GM21390 (cell line): ENCODE data around the gene GJC1.

Experiments
- ATAC-seq: cut with Tn5 transposase; IDR thresholded peaks from one replicate; pipeline ENCODE4 v1.9.1; 2021; ENCODE audit not compliant: unreplicated experiment

GJC1 gene

DNA sequence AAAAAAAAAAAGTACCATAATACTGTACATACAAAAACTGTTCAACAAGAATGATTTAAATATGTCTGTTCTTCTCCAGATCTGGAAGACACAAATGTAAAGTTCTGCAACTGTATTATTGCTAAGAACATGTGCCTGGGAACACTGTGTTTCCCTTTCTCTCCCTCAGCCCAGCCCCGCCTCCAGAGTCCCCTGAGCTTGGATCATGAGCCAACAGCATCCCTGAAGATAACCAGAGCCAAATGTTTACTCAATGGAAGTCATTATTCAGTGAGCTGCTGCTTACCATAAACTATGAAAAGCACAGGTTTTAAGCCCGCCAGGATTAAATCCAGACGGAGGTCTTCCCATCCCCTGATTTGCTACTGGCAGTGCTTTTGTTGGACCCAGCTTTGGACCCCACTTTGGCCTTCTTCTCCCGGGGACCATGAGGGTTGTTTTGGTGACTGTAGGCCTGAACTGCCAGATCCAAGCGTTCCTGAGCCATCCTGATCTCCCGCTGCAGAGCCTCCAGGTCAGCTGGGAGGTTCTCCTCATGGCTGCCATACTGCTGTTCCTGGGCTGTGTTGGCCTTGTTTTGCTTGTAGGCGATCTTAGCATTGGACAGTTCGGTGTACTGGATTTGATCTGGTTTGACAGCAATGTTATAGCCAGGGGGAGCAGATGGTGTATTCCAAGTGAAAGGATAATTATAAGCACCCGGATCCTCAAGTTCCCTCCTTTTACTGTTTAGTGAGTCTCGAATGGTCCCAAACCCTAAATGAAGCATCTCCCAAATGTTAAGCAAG, 25.6 kb downstream of the GJC1 start:
- no peak for ATAC-seq

DNA sequence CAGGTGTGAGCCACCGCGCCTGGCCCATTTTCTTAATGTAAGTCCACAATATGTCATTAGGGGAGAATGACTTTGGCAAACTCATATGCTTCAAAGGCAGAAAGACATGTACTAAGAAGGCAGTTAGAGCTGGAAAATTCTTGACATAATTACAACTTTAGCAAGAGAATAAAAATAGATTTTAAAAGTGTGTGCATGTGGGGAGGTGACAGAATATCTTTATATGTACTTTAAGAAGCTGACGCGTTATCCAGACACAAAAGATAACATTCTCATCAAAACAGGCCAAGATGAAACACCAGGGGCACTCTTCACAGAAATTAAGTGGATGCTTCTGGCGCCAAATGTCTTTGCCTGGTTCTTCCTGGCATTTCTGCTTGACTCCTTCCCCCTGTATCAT, 28.2 kb downstream of the GJC1 start:
- no peak for ATAC-seq

DNA sequence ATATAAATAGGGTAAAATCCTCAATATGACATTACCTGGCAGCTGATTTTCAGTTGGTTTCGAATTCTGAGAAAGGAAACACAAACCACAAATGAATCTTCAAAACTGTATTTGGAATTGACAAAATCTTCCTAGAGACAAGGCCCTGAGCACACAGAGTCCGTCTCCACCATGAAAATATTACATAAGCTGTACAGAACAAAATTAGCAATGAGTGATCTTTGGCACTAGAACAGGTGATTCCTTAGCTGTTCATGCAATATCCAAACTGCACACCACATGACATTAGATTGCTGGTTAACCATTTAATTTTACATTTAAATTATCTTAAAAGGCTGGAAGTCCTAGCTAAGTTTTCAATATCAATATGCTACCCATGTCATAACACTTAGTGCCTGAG, 31.7 kb downstream of the GJC1 start:
- ATAC-seq, result no peak

DNA sequence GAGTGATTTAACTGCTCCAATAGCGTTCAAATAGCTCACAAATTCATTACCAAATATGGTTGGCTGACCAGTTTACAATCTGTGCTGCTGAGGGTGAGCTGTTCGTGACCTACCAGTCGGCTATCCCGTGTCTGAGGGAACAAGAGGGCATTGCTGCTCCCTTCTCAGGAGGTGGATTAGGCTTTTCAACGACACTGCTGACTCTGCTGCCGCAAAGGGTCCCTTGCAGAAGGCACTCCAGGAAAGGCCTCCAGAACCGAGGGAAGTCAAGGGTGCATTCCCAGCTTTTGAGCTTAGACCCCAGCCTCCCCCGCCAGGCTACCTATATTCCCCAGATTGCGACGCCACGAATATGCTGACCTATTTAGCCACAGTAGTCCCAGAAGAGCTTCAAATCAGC, 32.3 kb downstream of the GJC1 start:
- ATAC-seq, result no peak

DNA sequence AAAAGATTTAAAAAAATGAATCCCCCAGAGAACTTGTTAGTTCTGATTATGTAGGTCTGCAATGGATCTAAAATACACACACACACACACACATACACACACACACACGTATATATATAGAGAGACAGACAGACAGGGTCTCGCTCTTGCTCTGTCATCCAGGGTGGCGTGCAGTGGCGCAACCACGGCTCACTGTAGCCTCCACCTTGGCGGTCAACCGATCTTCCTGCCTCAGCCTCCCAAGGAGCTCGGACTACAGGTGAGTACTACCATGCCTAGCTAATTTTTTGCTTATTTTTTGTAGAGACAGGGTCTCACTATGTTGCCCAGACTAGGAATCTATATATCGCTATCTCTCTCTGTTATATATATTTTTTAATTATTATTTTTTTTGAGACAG, 33.4 kb downstream of the GJC1 start:
- no peak for ATAC-seq

DNA sequence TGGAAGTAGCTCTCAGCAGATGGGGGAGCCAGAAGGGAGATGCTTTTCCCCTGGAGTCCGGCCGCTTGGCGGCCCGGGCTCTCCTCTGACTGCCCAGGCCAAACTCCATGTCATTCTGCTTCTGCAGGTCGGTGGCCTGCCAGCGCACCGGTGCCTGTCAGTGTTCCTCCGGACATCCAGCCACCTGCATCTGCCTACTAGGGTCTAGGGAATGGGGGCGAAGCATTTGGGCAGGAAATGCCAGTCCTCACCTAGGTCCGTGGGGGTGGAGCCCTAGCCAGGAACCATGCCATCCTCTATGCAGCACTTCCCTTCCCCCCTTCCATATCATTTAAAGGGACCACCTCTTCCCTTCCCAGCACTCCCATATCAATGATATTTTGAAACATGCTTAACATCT, 34.2 kb downstream of the GJC1 start:
- no peak for ATAC-seq

DNA sequence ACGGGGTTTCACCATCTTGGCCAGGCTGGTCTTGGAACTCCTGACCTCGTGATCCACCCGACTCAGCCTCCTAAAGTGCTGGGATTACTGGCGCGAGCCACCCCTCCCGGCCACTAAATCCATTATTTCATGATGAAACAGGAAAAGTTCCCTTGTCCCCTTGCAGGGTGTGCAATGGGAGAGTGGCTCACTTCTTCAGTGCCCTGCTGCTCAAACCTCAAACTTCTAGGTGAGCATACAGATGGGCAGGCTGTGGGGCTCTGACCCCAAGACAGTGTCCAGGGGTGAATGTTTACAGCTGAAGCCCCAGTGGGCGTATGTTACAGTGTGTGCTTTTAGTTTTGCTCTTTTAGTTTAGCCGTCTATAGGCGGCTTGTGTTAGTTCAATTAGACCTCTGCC, 34.7 kb downstream of the GJC1 start:
- ATAC-seq, result no peak

DNA sequence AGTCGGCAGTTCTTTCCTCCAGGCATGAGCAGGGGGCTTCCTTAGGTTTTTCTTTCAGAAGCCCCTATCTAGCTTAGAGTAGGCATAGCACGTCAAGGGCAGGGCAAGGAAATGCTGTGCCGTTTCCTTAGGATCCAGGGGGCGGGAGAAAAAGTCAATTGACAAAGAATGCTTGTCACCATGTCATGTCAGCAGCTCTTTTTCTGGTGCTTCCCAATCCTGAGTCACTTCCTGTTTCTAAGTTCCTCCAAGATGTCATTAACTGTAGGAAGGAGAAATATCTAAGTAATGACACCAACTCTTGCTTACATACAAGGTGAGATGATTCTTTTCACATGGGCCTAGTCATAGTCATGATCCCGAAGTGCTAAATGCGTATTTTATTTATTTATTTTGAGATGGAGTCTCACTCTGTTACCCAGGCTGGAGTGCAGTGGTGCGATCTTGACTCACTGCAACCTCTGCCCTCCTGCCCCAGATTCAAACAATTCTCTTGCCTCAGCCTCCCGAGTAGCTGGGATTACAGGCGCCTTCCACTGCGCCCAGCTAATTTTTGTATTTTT, 35.2 kb downstream of the GJC1 start:
- ATAC-seq, result no peak

DNA sequence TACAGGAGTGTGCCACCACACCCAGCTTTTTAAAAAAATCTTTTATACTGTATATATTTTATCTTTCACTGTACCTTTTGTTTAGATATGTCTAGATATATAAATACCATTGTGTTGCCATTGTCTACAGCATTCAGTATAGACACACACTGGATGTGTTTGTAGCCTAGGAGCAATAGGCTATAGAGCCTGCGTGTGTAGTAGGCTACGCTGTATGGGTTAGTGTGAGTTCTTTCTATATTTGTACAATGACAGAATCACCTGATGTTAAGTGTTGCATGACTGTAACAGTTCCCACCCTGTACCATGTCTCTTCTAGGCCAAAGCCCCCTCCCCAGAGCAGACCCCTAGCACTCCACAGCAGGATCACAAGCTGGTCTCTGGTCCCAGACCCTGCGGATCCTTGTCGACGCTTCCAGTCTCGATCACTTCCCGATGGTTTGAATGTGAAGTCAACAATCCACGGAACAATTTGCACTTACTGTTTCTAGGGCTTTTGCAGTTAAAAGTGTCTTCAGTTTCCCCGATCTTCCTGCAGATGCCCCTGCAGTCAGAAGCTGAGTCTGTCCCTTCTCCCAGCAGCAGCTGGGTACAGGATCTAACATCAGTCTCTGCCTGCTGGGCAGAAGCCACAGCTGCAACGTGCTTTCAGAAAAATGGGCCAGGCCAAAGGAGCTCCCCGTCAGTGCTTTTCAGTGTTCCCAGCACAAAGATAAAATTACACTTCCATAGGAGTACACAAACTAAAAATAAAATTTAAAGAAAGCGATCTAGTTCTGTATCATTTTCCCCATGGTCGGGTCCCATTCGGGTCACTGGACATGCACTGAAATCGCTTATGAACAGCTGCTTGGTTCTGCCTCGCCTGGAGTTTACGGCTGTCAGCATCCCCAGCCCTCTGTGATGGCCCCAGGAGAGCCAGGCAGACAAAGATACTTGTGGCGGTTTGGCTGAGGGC, 35.9 kb downstream of the GJC1 start:
- ATAC-seq, result no peak

DNA sequence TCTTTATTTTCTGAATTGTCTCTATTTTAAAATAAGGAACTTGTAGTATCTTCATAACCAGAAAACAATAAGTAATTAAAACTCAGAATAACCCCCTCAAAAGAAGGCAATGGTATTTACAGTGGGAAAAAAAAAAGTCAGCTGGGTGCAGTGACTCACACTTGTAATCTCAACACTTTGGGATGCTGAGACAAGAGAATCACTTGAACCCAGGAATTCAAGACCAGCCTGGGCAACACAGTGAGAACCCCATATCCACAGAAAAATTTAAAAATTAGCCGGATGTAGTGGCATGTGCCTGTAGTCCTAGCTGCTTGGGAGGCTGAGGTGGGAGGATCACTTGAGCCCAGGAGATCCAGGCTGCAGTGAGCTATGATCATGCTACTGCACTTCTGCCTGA, 37.8 kb downstream of the GJC1 start:
- no peak for ATAC-seq

DNA sequence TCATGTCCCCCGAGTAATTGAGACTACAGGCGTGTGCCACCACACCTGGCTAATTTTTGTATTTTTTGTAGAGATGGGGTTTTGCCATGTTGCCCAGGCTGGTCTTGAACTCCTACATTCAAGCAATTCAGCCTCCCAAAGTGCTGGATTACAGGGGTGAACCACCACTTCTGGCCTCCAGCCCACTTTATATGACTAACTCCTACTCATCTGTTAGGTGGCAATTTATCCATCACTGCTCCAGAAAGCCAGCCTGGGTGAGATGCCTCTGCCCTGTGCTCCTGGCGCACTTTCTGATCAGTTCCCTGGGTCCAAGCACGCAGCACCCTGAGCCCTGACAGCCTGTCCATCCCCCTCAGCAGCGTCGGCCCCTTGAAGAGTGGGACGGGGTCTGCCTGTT, 41.9 kb downstream of the GJC1 start:
- ATAC-seq, result no peak

DNA sequence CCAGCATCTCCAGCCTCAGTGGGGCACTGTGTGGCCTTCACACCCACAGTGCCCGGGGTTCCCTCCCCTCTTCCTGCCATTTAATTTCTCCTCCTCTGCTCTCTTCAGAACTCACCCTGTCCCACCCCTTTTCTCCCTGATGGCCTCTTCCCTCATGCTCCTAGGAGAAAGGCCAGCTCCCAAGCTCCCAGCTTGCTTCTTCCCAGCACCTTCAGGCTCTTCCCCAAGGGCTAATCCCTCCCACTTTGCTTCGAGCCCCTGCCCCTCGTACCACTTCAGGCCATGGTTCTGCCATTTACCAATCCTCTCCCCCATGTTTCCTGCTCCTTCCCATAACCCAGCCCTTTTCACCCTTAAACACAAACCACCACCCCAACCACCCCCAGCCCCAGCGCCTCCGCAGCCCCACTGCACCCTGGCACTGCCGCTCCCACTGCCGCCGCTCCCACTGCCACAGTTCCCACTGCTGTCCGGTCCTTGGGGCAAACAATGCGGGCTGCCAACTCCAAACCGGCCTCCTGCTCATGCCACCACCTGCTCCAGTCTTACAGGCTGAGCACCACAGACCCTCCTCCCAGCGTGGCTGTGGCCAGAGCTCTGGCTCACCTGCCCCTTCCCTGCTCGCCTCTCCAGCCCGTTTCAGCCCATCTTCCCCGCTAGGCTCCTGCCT, 42.7 kb downstream of the GJC1 start:
- ATAC-seq, result no peak

DNA sequence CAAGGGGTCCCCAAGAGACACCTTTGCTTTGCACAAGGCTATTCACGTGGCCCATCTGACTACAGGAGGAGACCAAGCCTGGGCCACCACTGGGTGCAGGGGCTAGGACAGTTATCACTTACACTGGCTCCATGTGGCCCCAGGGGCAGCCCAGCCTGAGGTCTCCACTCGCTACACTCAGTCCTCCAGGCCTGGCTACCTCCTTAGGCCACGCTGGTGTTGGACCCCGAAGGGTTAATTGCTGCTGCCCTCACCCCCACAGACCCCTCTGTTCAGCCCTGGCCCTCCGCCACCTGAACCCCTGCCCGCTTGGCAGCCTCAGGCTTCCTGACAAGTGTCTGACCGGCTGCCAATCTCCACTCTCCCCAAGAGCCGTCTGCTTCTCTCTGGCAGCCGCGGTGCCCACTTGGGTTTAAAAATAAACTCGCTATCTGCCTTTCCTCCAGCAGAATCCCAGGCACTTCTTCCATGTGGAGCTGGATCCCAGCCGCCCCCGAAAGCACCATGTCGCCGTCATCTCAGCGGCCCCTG, 43.5 kb downstream of the GJC1 start:
- ATAC-seq, result no peak

DNA sequence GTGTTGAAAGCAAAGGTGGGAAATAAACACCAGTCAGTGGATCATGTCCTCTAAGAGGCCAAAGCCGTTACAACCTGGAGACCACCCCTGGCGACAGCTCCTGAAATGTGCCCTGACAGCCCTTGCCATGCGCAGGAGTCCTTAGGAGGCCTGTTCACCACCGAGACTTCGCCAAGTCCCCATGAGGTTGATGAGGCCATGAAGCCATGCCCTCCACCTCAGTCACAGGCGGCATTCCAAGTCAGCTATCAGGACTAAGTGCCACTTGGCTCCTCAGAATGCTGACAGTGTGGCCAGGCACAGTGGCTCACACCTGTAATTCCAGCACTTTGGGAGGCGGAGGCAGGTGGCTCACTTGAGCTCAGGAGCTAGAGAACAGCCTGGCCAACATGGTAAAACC, 44.2 kb downstream of the GJC1 start:
- no peak for ATAC-seq

DNA sequence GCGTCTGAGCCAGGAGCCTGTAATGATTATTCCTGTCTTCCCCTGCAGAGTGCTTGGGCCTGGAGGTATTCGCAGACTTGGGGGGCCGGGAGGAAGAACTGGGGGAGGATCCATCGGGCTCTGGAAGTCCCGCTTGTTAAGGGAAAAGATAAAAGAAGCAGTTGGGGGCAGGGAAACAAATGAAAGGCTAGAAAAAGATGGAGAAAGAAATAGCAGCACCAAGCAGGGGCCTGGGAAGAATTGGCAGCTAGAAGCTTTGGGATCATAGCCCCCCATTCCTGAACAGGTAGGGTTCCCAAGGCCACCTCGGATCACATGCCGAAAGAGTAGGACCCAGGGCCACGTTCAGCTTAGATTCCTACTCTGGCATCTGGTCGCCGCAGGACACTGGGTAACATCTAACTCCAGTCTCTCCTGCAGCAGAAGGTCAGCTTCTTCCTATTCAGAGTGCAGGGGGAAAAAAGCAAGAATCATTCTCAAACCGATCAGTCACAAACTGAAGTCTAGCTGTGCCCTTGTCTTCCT, 47.7 kb downstream of the GJC1 start:
- ATAC-seq, result no peak

DNA sequence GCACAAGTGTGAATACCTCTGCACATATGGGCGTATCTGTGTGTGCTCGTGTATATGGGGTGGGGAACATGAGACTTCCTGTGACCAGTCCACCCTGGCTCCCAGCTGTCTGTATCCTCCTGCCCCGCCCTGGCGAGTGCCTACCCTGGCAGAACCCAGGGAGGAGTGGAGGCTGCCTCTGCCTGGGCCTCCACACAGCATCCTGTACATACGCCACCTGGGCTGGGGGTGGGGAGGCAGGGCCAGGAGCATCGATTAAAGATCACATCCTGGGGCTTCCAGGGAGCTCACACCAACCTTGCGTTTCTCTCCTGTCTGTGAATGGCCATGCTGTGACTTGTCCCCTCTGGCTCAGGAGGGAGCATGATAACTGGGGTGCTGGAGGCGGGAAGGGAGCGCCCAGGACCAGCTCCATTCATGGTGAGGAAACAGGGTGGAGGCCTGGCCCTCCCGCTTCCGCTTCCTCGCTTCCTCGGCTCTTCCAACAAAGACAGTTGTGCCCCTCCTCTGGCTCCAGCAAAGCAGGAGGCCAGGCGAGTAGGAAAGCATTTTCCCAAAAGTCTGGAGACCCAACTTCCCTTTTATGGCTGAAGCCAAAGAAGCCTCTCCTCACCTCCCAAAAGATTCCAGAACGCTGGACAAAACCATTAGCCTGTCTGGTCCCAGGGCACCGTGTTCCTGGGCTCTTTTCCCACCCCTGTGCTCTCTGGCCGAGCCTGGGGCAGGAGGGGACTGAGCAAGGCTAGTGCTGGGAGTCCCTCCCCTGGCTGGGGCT, 48.3 kb downstream of the GJC1 start:
- no peak for ATAC-seq

DNA sequence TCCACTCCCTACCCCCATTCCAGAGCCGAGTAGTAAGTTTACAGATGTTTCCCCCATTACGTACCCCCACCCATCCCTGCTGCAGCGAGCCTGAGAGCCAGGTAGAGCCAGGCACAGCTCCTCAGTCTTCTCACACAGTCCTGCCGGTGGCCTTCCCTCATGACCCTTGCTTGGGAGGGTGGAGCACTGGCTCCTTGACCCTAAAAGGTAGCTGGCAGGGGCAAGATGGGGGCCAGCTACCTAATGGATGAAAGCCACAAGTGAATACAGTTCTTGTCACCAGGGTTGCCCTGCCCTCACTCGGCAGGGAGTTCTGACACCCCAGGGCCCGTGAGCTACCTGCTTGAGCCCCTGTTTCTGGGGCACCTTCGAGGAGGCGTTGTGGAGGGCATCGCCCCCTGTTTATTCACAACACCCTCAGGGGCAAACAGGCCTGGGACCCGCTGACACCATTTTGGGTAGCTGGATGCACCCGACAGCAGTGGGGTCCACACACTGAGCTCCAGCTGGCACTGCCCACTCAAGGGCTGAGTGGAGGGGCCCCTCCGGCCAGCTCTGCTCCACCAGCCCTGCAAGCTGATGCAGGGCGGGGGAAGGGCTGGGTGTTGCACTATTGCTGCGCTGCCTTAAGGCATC, 49.1 kb downstream of the GJC1 start:
- ATAC-seq, result no peak

DNA sequence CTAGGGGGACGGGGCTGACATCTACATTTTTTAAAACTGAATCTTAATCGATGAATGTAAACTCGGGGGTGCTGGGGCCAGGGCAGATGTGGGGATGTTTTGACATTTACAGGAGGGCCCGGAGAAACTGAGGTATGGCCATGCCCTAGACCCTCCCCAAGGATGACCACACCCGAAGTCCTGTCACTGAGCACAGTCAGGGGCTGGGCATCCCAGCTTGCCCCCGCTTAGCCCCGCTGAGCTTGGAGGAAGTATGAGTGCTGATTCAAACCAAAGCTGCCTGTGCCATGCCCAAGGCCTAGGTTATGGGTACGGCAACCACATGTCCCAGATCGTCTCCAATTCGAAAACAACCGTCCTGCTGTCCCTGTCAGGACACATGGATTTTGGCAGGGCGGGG, 49.9 kb downstream of the GJC1 start:
- ATAC-seq, result no peak

DNA sequence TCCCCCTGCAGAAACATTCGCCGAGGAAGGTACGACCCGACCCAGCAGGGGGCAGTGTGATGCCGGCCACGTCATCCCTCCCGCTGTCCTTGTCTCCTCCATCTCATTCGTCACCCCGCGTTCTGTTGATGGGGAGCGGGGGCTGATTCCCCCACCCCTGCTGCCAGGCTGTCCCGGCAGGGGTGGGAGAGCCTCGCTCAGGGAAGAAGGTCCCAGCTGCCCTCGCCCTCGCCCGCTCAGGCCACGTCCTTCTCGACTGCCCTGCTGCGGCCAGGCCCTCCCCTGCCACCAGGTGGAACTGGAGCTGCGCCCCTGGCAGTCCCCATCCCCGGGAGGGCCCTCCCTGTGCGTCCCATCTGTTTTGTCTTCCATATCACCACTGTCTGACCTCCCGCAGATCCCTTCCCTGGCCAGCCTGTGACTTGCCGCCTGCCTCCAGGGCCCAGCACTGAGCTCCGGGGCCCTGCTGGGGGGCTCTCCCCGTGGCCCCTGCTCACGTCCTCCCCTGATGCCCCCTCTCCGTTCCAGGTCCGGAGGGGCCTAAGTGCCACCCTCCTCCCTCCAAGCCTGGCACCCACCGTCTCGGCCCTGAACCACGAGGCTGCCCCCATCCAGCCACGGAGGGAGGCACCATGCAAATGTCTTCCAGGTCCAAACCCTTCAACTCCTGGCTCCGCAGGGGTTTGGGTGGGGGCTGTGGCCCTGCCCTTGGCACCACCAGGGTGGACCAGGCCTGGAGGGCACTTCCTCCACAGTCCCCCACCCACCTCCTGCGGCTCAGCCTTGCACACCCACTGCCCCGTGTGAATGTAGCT, 50.7 kb downstream of the GJC1 start:
- no peak for ATAC-seq
